ENCODE measurements around the gene CAMK2B. TPM values are rescaled to one million over a fixed set of nuclear protein-coding genes. Genes with fewer than 3 reads are reported as not detected.

The CAMK2B gene
- total and polyA plus RNA-seq, 9 donors: 3.1 to 13.9 (median 10.1) TPM

- Histone ChIP-seq H3K27ac (ENCODE audit: low read length) (no peak overlapping the region), H3K4me3 (ENCODE audit: low read length) (no peak overlapping the region)
- WGBS (ENCODE audit: insufficient coverage): 79% methylated on average over 16 of the region's 17 CpGs
Observed at GRCh38 chr7:44287488-44288380, 37.7 kb downstream of the CAMK2B start.

GRCh38 chr7:44286618-44287487, 38.5 kb downstream of the CAMK2B start:
- H3K9me3 ChIP-seq (replicated peaks; ENCODE audit: control insufficient read depth, low read depth, low read length): no peaks in the 10 kb centered on the region
- no peaks in the 10 kb centered on the region for H3K36me3 ChIP-seq (ENCODE audit: control insufficient read depth, insufficient read depth, low read length)
- H3K4me3 ChIP-seq (ENCODE audit: low read length): no peak overlapping the region
- H3K4me1 ChIP-seq (ENCODE audit: control insufficient read depth, insufficient read depth, low read length): peaks cover 13% of the 10 kb centered on the region
- peaks cover 11% of the 10 kb centered on the region for H3K27me3 ChIP-seq (ENCODE audit: control insufficient read depth, insufficient read depth, low read length)
- WGBS (ENCODE audit: insufficient coverage): 77% methylated on average over 16 of the region's 20 CpGs
- no peak overlapping the region for H3K27ac ChIP-seq (ENCODE audit: low read length)
- no peak for DNase-seq

More at GRCh38 chr7:44287488-44288380, 37.7 kb downstream of the CAMK2B start:
- Histone ChIP-seq H3K9me3 (replicated peaks; ENCODE audit: control insufficient read depth, low read depth, low read length) (no peaks in the 10 kb centered on the region), H3K4me1 (ENCODE audit: control insufficient read depth, insufficient read depth, low read length) (peaks cover 13% of the 10 kb centered on the region), H3K27me3 (ENCODE audit: control insufficient read depth, insufficient read depth, low read length) (peaks cover 14% of the 10 kb centered on the region), H3K36me3 (ENCODE audit: control insufficient read depth, insufficient read depth, low read length) (no peaks in the 10 kb centered on the region)
- DNase-seq: no peak

GRCh38 chr7:44286182-44286617, 39.2 kb downstream of the CAMK2B start:
- no peaks in the 10 kb centered on the region for H3K9me3 ChIP-seq (replicated peaks; ENCODE audit: control insufficient read depth, low read depth, low read length)
- no peak for DNase-seq
- H3K4me1 ChIP-seq (ENCODE audit: control insufficient read depth, insufficient read depth, low read length): peaks cover 13% of the 10 kb centered on the region
- H3K27ac ChIP-seq (ENCODE audit: low read length): no peak overlapping the region
- H3K4me3 ChIP-seq (ENCODE audit: low read length): no peak overlapping the region
- H3K27me3 ChIP-seq (ENCODE audit: control insufficient read depth, insufficient read depth, low read length): peaks cover 4% of the 10 kb centered on the region
- WGBS (ENCODE audit: insufficient coverage): 71% methylated on average over 17 of the region's 17 CpGs
- H3K36me3 ChIP-seq (ENCODE audit: control insufficient read depth, insufficient read depth, low read length): no peaks in the 10 kb centered on the region

- H3K27ac ChIP-seq (ENCODE audit: low read length): no peak overlapping the region
- no CpG with 5 or more reads among the region's 24 CpGs for WGBS (ENCODE audit: insufficient coverage)
- H3K9me3 ChIP-seq (replicated peaks; ENCODE audit: control insufficient read depth, low read depth, low read length): no peaks in the 10 kb centered on the region
- H3K4me3 ChIP-seq (ENCODE audit: low read length): no peak overlapping the region
- peaks cover 13% of the 10 kb centered on the region for H3K4me1 ChIP-seq (ENCODE audit: control insufficient read depth, insufficient read depth, low read length)
- DNase-seq: no peak
- H3K27me3 ChIP-seq (ENCODE audit: control insufficient read depth, insufficient read depth, low read length): peaks cover 2% of the 10 kb centered on the region
- no peaks in the 10 kb centered on the region for H3K36me3 ChIP-seq (ENCODE audit: control insufficient read depth, insufficient read depth, low read length)
Observed at GRCh38 chr7:44285561-44285960, 39.8 kb downstream of the CAMK2B start.

GRCh38 chr7:44284881-44285541, 40.4 kb downstream of the CAMK2B start:
- Histone ChIP-seq H3K27ac (ENCODE audit: low read length) (no peak overlapping the region), H3K4me3 (ENCODE audit: low read length) (no peak overlapping the region), H3K9me3 (replicated peaks; ENCODE audit: control insufficient read depth, low read depth, low read length) (no peaks in the 10 kb centered on the region), H3K27me3 (ENCODE audit: control insufficient read depth, insufficient read depth, low read length) (peaks cover 2% of the 10 kb centered on the region), H3K4me1 (ENCODE audit: control insufficient read depth, insufficient read depth, low read length) (peaks cover 11% of the 10 kb centered on the region), H3K36me3 (ENCODE audit: control insufficient read depth, insufficient read depth, low read length) (no peaks in the 10 kb centered on the region)
- WGBS (ENCODE audit: insufficient coverage): 80% methylated on average over 11 of the region's 16 CpGs
- DNase-seq: no peak

DNA sequence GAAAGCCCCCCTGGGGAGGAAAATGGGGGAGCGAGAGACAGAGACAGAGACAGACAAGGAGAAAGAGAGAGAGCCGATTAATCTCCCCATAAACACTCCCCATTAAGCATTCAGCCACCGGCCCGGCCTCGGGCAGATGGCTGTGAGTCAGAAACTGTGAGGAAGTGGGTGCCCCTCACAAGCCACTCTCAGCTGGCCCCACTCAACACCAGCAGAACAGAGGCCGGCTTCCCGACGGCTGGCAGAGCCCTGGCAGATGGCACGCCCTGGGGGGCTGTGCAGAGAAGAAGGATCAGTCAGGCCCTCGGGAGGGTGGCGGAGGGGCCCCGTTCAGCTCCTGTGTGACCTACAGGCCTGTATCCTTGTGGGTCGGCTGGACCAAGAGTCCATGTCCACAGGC, 41.2 kb downstream of the CAMK2B start:
- no peak for DNase-seq
- no peaks in the 10 kb centered on the region for H3K36me3 ChIP-seq (ENCODE audit: control insufficient read depth, insufficient read depth, low read length)
- 76% methylated on average over 5 of the region's 13 CpGs for WGBS (ENCODE audit: insufficient coverage)
- H3K9me3 ChIP-seq (replicated peaks; ENCODE audit: control insufficient read depth, low read depth, low read length): no peaks in the 10 kb centered on the region
- no peak overlapping the region for H3K4me3 ChIP-seq (ENCODE audit: low read length)
- H3K27ac ChIP-seq (ENCODE audit: low read length): no peak overlapping the region
- peaks cover 2% of the 10 kb centered on the region for H3K27me3 ChIP-seq (ENCODE audit: control insufficient read depth, insufficient read depth, low read length)
- H3K4me1 ChIP-seq (ENCODE audit: control insufficient read depth, insufficient read depth, low read length): peaks cover 7% of the 10 kb centered on the region

GRCh38 chr7:44283381-44284211, 41.8 kb downstream of the CAMK2B start:
- no peak overlapping the region for H3K27ac ChIP-seq (ENCODE audit: low read length)
- no peaks in the 10 kb centered on the region for H3K9me3 ChIP-seq (replicated peaks; ENCODE audit: control insufficient read depth, low read depth, low read length)
- peaks cover 7% of the 10 kb centered on the region for H3K4me1 ChIP-seq (ENCODE audit: control insufficient read depth, insufficient read depth, low read length)
- H3K27me3 ChIP-seq (ENCODE audit: control insufficient read depth, insufficient read depth, low read length): no peaks in the 10 kb centered on the region
- no peak overlapping the region for H3K4me3 ChIP-seq (ENCODE audit: low read length)
- no peak for DNase-seq
- H3K36me3 ChIP-seq (ENCODE audit: control insufficient read depth, insufficient read depth, low read length): no peaks in the 10 kb centered on the region
- WGBS (ENCODE audit: insufficient coverage): 71% methylated on average over 9 of the region's 15 CpGs

DNA sequence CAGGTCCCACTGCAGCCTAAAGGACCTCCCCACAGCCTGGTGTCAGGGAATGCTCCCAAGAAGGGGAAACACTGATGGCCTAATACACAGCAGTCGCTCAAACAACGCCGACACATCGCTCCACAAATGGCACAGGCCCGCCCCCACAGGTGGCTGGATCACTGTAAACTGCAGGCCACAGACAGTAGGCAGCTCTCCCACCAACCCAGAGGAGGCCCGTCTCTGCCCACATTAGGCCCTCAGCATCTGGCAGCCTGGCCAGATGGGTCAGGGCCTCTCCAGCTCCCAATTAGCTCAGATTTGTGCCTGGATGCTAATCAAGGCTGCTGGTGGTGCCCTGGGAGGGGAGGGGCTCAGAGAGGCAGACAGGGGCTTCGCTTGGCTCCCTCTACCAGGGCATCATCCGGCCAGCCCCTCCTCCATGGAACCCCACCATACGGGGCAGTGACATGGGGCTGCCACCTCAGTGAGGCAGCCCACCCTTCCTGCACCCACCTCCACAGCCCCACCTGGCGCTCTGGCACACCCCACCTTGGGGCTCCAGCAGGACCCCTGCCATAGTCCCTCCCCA, 42.7 kb downstream of the CAMK2B start:
- Histone ChIP-seq H3K9me3 (replicated peaks; ENCODE audit: control insufficient read depth, low read depth, low read length) (no peaks in the 10 kb centered on the region), H3K27me3 (ENCODE audit: control insufficient read depth, insufficient read depth, low read length) (no peaks in the 10 kb centered on the region), H3K27ac (ENCODE audit: low read length) (no peak overlapping the region), H3K4me3 (ENCODE audit: low read length) (no peak overlapping the region), H3K36me3 (ENCODE audit: control insufficient read depth, insufficient read depth, low read length) (no peaks in the 10 kb centered on the region), H3K4me1 (ENCODE audit: control insufficient read depth, insufficient read depth, low read length) (peaks cover 7% of the 10 kb centered on the region)
- 74% methylated on average over 6 of the region's 10 CpGs for WGBS (ENCODE audit: insufficient coverage)
- DNase-seq: no peak
